OCI-LY7 (cell line): ENCODE data around the gene PIGL.

Experiments used
- EZH2phosphoT487 ChIP-seq: fragments of 200-600 bp; sonication (generic); IDR thresholded peaks from 2 replicates; pipeline ENCODE4 v1.6.1; 2018; ENCODE audit warnings: low read depth, borderline replicate concordance, mild to moderate bottlenecking, mixed run types, antibody characterized with exemption, low read length, moderate library complexity, mixed read lengths
- TF ChIP-seq, protein P1 (sequence below): fragments of 200-600 bp; sonication (generic); conservative IDR thresholded peaks from 2 replicates; pipeline ENCODE4 v1.5.1; 2014; ENCODE audit warnings: mild to moderate bottlenecking, antibody characterized with exemption, low read length, moderate library complexity, mixed read lengths

GRCh38 chr17:16327018-16327417, 110.0 kb downstream of the PIGL start:
- TF ChIP-seq, protein P1, sequence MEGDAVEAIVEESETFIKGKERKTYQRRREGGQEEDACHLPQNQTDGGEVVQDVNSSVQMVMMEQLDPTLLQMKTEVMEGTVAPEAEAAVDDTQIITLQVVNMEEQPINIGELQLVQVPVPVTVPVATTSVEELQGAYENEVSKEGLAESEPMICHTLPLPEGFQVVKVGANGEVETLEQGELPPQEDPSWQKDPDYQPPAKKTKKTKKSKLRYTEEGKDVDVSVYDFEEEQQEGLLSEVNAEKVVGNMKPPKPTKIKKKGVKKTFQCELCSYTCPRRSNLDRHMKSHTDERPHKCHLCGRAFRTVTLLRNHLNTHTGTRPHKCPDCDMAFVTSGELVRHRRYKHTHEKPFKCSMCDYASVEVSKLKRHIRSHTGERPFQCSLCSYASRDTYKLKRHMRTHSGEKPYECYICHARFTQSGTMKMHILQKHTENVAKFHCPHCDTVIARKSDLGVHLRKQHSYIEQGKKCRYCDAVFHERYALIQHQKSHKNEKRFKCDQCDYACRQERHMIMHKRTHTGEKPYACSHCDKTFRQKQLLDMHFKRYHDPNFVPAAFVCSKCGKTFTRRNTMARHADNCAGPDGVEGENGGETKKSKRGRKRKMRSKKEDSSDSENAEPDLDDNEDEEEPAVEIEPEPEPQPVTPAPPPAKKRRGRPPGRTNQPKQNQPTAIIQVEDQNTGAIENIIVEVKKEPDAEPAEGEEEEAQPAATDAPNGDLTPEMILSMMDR: no peak
- no peak for TF ChIP-seq EZH2phosphoT487
